Measurements from ENCODE around the gene ISX.

ISX gene

GRCh38 chr22:35102663-35103062 lies 36.7 kb downstream of the ISX start:
- TF ChIP-seq CTCF (IDR thresholded peaks at IDR 0.05) = no peak
- Mint-ChIP-seq H3K4me3 (no peak overlapping the region), H3K27me3 (ENCODE audit: low read depth, poor library complexity) (peaks cover 77% of the 10 kb centered on the region), H3K9me3 (peaks cover 26% of the 10 kb centered on the region), H3K4me1 (peaks cover 32% of the 10 kb centered on the region), H3K36me3 (ENCODE audit: low read depth) (peaks cover 4% of the 10 kb centered on the region), H3K27ac (no peak overlapping the region)
- DNase-seq = peak; percentile 51

GRCh38 chr22:35103761-35104160 lies 37.8 kb downstream of the ISX start:
- Mint-ChIP-seq H3K4me1 (peaks cover 32% of the 10 kb centered on the region), H3K4me3 (peak overlapping the region; percentile 57), H3K9me3 (peaks cover 37% of the 10 kb centered on the region), H3K27me3 (ENCODE audit: low read depth, poor library complexity) (peaks cover 77% of the 10 kb centered on the region), H3K36me3 (ENCODE audit: low read depth) (peaks cover 8% of the 10 kb centered on the region), H3K27ac (peak overlapping the region; percentile 58)
- TF ChIP-seq CTCF (IDR thresholded peaks at IDR 0.05) = no peak
- peak; percentile 34 for DNase-seq

GRCh38 chr22:35104491-35104890 lies 38.5 kb downstream of the ISX start:
- Mint-ChIP-seq H3K36me3 (ENCODE audit: low read depth) (peaks cover 8% of the 10 kb centered on the region), H3K9me3 (peaks cover 44% of the 10 kb centered on the region), H3K4me1 (peaks cover 32% of the 10 kb centered on the region), H3K27ac (no peak overlapping the region), H3K4me3 (peak overlapping the region; percentile 57), H3K27me3 (ENCODE audit: low read depth, poor library complexity) (peaks cover 77% of the 10 kb centered on the region)
- TF ChIP-seq CTCF (IDR thresholded peaks at IDR 0.05) = no peak
- no peak for DNase-seq

GRCh38 chr22:35109616-35110015 lies 43.7 kb downstream of the ISX start:
- H3K9me3 Mint-ChIP-seq = peaks cover 55% of the 10 kb centered on the region
- H3K27me3 Mint-ChIP-seq (ENCODE audit: low read depth, poor library complexity) = peaks cover 97% of the 10 kb centered on the region
- H3K36me3 Mint-ChIP-seq (ENCODE audit: low read depth) = peaks cover 8% of the 10 kb centered on the region
- H3K27ac Mint-ChIP-seq = no peak overlapping the region
- no peak for TF ChIP-seq CTCF (IDR thresholded peaks at IDR 0.05)
- H3K4me3 Mint-ChIP-seq = no peak overlapping the region
- H3K4me1 Mint-ChIP-seq = peaks cover 13% of the 10 kb centered on the region
- no peak for DNase-seq

GRCh38 chr22:35111244-35111643 lies 45.3 kb downstream of the ISX start:
- DNase-seq = no peak

More at GRCh38 chr22:35111244-35111643, 45.3 kb downstream of the ISX start:
- peaks cover 96% of the 10 kb centered on the region for H3K27me3 Mint-ChIP-seq (ENCODE audit: low read depth, poor library complexity)
- TF ChIP-seq CTCF (IDR thresholded peaks at IDR 0.05) = no peak
- peaks cover 8% of the 10 kb centered on the region for H3K36me3 Mint-ChIP-seq (ENCODE audit: low read depth)
- H3K4me1 Mint-ChIP-seq = peaks cover 8% of the 10 kb centered on the region
- no peak overlapping the region for H3K4me3 Mint-ChIP-seq
- no peak overlapping the region for H3K27ac Mint-ChIP-seq
- H3K9me3 Mint-ChIP-seq = peaks cover 42% of the 10 kb centered on the region

Data from nephron progenitor cell (in vitro differentiated cells).